ENCODE data around the gene KIAA1328. TPM values are rescaled to one million over a fixed set of nuclear protein-coding genes. Genes with fewer than 3 reads are reported as not detected.

KIAA1328 gene
- total RNA-seq, 1 donor from 2014 or later: 11.6 TPM

- no peaks in the 10 kb centered on the region for H3K36me3 Mint-ChIP-seq
- no peaks in the 10 kb centered on the region for H3K9me3 Mint-ChIP-seq
- H3K27ac Mint-ChIP-seq: no peak overlapping the region
- no peak for DNase-seq (ENCODE audit: extremely low spot score, unreplicated experiment)
- H3K27me3 Mint-ChIP-seq: peaks cover 46% of the 10 kb centered on the region
- H3K4me3 Mint-ChIP-seq: no peak overlapping the region
- TF ChIP-seq CTCF (conservative IDR thresholded peaks at IDR 0.05): no peak
- peaks cover 10% of the 10 kb centered on the region for H3K4me1 Mint-ChIP-seq (ENCODE audit: unreplicated experiment)
These were observed 429.9 kb downstream of the KIAA1328 start for GRCh38 chr18:37258819-37259218.

GRCh38 chr18:37259711-37260110, 430.8 kb downstream of the KIAA1328 start:
- H3K27me3 Mint-ChIP-seq: peaks cover 43% of the 10 kb centered on the region

DNA sequence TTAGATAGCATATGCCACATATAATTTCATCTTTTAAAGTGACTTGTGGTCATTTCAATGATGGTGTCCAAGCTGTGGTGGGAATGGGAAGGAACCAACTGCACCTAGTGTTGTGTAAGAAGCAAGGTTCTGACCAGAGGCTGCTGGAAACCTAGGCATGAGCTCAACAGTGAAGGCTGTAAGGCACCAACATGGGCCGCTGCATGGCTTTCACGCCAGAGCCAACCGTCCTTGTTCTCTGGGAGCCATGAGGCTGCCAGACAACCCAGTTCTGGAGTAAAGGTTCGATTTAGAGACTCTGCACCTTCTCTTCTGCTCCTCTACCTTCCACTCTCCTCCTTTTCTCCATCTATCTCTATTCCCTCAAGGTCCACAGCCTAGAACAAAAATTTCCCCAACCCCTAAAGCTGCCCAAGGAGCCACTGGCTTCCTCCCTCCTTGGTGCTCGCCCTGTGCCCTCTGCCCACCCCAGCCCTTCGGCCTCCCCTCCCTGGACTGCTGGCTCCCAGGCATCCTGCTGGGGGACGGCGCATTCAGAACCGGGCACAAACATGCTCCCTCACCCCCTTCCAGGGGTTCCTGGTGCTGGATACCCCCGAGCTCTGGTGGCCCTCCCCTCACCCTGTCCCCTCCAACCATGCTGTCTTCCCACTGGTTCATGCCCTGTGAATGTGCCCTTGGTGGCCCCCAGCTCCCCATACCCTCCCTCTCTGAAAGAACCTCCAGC, 431.6 kb downstream of the KIAA1328 start:
- Mint-ChIP-seq H3K9me3 (no peaks in the 10 kb centered on the region), H3K36me3 (no peaks in the 10 kb centered on the region), H3K27ac (no peak overlapping the region), H3K27me3 (peaks cover 35% of the 10 kb centered on the region), H3K4me3 (no peak overlapping the region), H3K4me1 (ENCODE audit: unreplicated experiment) (peaks cover under 1% of the 10 kb centered on the region)
- DNase-seq (ENCODE audit: extremely low spot score, unreplicated experiment): no peak
- no peak for TF ChIP-seq CTCF (conservative IDR thresholded peaks at IDR 0.05)

More at GRCh38 chr18:37259711-37260110, 430.8 kb downstream of the KIAA1328 start:
- no peaks in the 10 kb centered on the region for H3K36me3 Mint-ChIP-seq
- no peak overlapping the region for H3K4me3 Mint-ChIP-seq
- no peaks in the 10 kb centered on the region for H3K9me3 Mint-ChIP-seq
- H3K4me1 Mint-ChIP-seq (ENCODE audit: unreplicated experiment): peaks cover 8% of the 10 kb centered on the region
- no peak for TF ChIP-seq CTCF (conservative IDR thresholded peaks at IDR 0.05)
- no peak overlapping the region for H3K27ac Mint-ChIP-seq
- DNase-seq (ENCODE audit: extremely low spot score, unreplicated experiment): no peak

GRCh38 chr18:37261246-37261840, 432.4 kb downstream of the KIAA1328 start:
- H3K27me3 Mint-ChIP-seq: peaks cover 28% of the 10 kb centered on the region
- no peak overlapping the region for H3K4me3 Mint-ChIP-seq
- H3K36me3 Mint-ChIP-seq: no peaks in the 10 kb centered on the region
- no peaks in the 10 kb centered on the region for H3K4me1 Mint-ChIP-seq (ENCODE audit: unreplicated experiment)
- DNase-seq (ENCODE audit: extremely low spot score, unreplicated experiment): no peak
- no peak for TF ChIP-seq CTCF (conservative IDR thresholded peaks at IDR 0.05)
- no peak overlapping the region for H3K27ac Mint-ChIP-seq
- no peaks in the 10 kb centered on the region for H3K9me3 Mint-ChIP-seq

- no peak for DNase-seq (ENCODE audit: extremely low spot score, unreplicated experiment)
- Mint-ChIP-seq H3K4me3 (no peak overlapping the region), H3K27me3 (peaks cover 24% of the 10 kb centered on the region), H3K36me3 (no peaks in the 10 kb centered on the region), H3K4me1 (ENCODE audit: unreplicated experiment) (no peaks in the 10 kb centered on the region), H3K9me3 (no peaks in the 10 kb centered on the region), H3K27ac (no peak overlapping the region)
- TF ChIP-seq CTCF (conservative IDR thresholded peaks at IDR 0.05): no peak
These were observed 433.1 kb downstream of the KIAA1328 start for GRCh38 chr18:37261988-37262387.
